ENCODE data around the gene SHLD1. TPM values are rescaled to one million over a fixed set of nuclear protein-coding genes. Genes with fewer than 3 reads are reported as not detected.

SHLD1 gene
- total and polyA plus RNA-seq, 7 donors = 3.7 to 16.8 (median 8.6) TPM

GRCh38 chr20:5710551-5710950 is 39.6 kb upstream of the SHLD1 start:
- DNase-seq = no peak
- intact Hi-C loops (cut with DNase I) = no loop called here
- H3K4me3 ChIP-seq = no peak overlapping the region
- H3K27ac ChIP-seq = no peak overlapping the region
- H3K9me3 ChIP-seq = no peaks in the 10 kb centered on the region
- WGBS, 3 donors = 25 to 41% (median 31%) methylated on average over 3 of the region's 3 CpGs
- H3K27me3 ChIP-seq (ENCODE audit: insufficient read depth in 3 of 3, low read length in 2 of 3) = no peaks in the 10 kb centered on the region
- H3K36me3 ChIP-seq (ENCODE audit: insufficient read depth in 1 of 2, low read depth in 1 of 2) = no peaks in the 10 kb centered on the region
- ATAC-seq = peak in 2 of 4 donors; percentile 40 to 61
- H3K4me1 ChIP-seq = no peaks in the 10 kb centered on the region
- no peak for TF ChIP-seq CTCF (IDR thresholded peaks at IDR 0.05)

- ATAC-seq = no peak
- H3K4me3 ChIP-seq = no peak overlapping the region
- no peak overlapping the region for H3K27ac ChIP-seq
- intact Hi-C loops (cut with DNase I) = no loop called here
- H3K4me1 ChIP-seq = peaks cover 10% of the 10 kb centered on the region
- no peaks in the 10 kb centered on the region for H3K9me3 ChIP-seq
- TF ChIP-seq CTCF (IDR thresholded peaks at IDR 0.05) = no peak
- 66 to 73% (median 69%) methylated on average over 4 of the region's 4 CpGs for WGBS, 3 donors
- H3K27me3 ChIP-seq (ENCODE audit: insufficient read depth in 3 of 3, low read length in 2 of 3) = no peaks in the 10 kb centered on the region
- no peak for DNase-seq
- no peaks in the 10 kb centered on the region for H3K36me3 ChIP-seq (ENCODE audit: insufficient read depth in 1 of 2, low read depth in 1 of 2)
Observed at GRCh38 chr20:5714261-5715041, 35.8 kb upstream of the SHLD1 start.

- no peaks in the 10 kb centered on the region for H3K27me3 ChIP-seq (ENCODE audit: insufficient read depth in 3 of 3, low read length in 2 of 3)
- 82 to 91% (median 84%) methylated on average over 5 of the region's 5 CpGs for WGBS, 3 donors
- intact Hi-C loops (cut with DNase I) = no loop called here
Observed at GRCh38 chr20:5715071-5715841, 34.9 kb upstream of the SHLD1 start.

GRCh38 chr20:5716953-5717352 is 33.2 kb upstream of the SHLD1 start:
- no peaks in the 10 kb centered on the region for H3K27me3 ChIP-seq (ENCODE audit: insufficient read depth in 3 of 3, low read length in 2 of 3)
- no peaks in the 10 kb centered on the region for H3K9me3 ChIP-seq
- TF ChIP-seq CTCF (IDR thresholded peaks at IDR 0.05) = no peak
- peaks cover 10% of the 10 kb centered on the region for H3K4me1 ChIP-seq
- DNase-seq (no peak), ATAC-seq (no peak)
- no peak overlapping the region for H3K27ac ChIP-seq
- no peak overlapping the region for H3K4me3 ChIP-seq
- H3K36me3 ChIP-seq (ENCODE audit: insufficient read depth in 1 of 2, low read depth in 1 of 2) = no peaks in the 10 kb centered on the region
- WGBS, 3 donors = 96 to 98% (median 97%) methylated on average over 4 of the region's 4 CpGs
- intact Hi-C loops (cut with DNase I) = no loop called here

More at GRCh38 chr20:5715071-5715841, 34.9 kb upstream of the SHLD1 start:
- H3K9me3 ChIP-seq = no peaks in the 10 kb centered on the region
- TF ChIP-seq CTCF (IDR thresholded peaks at IDR 0.05) = no peak
- ATAC-seq (no peak), DNase-seq (no peak)
- peaks cover 10% of the 10 kb centered on the region for H3K4me1 ChIP-seq
- H3K27ac ChIP-seq = no peak overlapping the region
- H3K4me3 ChIP-seq = no peak overlapping the region
- H3K36me3 ChIP-seq (ENCODE audit: insufficient read depth in 1 of 2, low read depth in 1 of 2) = no peaks in the 10 kb centered on the region
